Stimulated activated CD4-positive, alpha-beta T cell treated with anti-CD3 and anti-CD28 coated beads, Interleukin-2, amount 100 ng/mL, for 48 hours (primary cell): ENCODE results near the gene CFAP74.
"Not testable (repeated sequence)": the region's sequence is repeated elsewhere in the genome, so short reads cannot be mapped to it uniquely, and the experiment has no call there.

Experiments used
- DNase-seq, 2 donors: peaks; one replicate each; pipeline ENCODE4 v3.0.0-alpha.2; 2020

The CFAP74 gene

GRCh38 chr1:1893997-1894353, 109.6 kb downstream of the CFAP74 start:
- no peak for DNase-seq

GRCh38 chr1:1893291-1893985, 110.1 kb downstream of the CFAP74 start:
- DNase-seq, result no peak

GRCh38 chr1:1892763-1893120, 110.8 kb downstream of the CFAP74 start:
- DNase-seq, result no peak

- DNase-seq, result no peak
Measured at GRCh38 chr1:1892079-1892762, 111.4 kb downstream of the CFAP74 start.

- DNase-seq, result peak; percentile 57 to 62
Measured at GRCh38 chr1:1891349-1892078, 112.1 kb downstream of the CFAP74 start.

GRCh38 chr1:1890506-1891348, 112.9 kb downstream of the CFAP74 start, which contains the start of gene GNB1:
Gene GNB1, minus strand, starts transcription at chr1:1891087. Its CDS starts 65,634 bp downstream, at chr1:1825453.
- DNase-seq, result peak; percentile 83 to 89

GRCh38 chr1:1889847-1890505, 113.6 kb downstream of the CFAP74 start:
- peak; percentile 21 to 38 for DNase-seq

GRCh38 chr1:1889090-1889750, 114.4 kb downstream of the CFAP74 start:
- no peak for DNase-seq

GRCh38 chr1:1883890-1884289, 119.7 kb downstream of the CFAP74 start:
- not testable (repeated sequence) for DNase-seq

- DNase-seq, result no peak
Measured at GRCh38 chr1:1883092-1883873, 120.3 kb downstream of the CFAP74 start.

GRCh38 chr1:1881727-1882126, 121.9 kb downstream of the CFAP74 start:
- no peak for DNase-seq

GRCh38 chr1:1880617-1881312, 122.8 kb downstream of the CFAP74 start:
- DNase-seq, result no peak

GRCh38 chr1:1879942-1880341, 123.6 kb downstream of the CFAP74 start:
- DNase-seq, result no peak

- DNase-seq, result no peak
Measured at GRCh38 chr1:1877865-1878436, 125.6 kb downstream of the CFAP74 start.

- DNase-seq, result no peak
Measured at GRCh38 chr1:1876335-1876930, 127.2 kb downstream of the CFAP74 start.

- peak in 1 of 2 donors; percentile 26 for DNase-seq
Measured at GRCh38 chr1:1875932-1876331, 127.7 kb downstream of the CFAP74 start.

GRCh38 chr1:1874901-1875300, 128.7 kb downstream of the CFAP74 start:
- DNase-seq, result no peak

GRCh38 chr1:1873186-1873585, 130.4 kb downstream of the CFAP74 start:
- no peak for DNase-seq

- DNase-seq, result no peak
Measured at GRCh38 chr1:1872329-1872994, 131.1 kb downstream of the CFAP74 start.
